Gastrocnemius medialis (tissue), 4 donors: ENCODE results near the gene PAQR5. TPM values are rescaled to one million over a fixed set of nuclear protein-coding genes. Genes with fewer than 3 reads are reported as not detected.

Experiments used
- ATAC-seq, 2 donors: fragments of 150-250 bp; one replicate each; pipeline ENCODE4 v1.9.1; 2016
- DNase-seq, 2 donors: peaks; one replicate each; pipeline ENCODE4 v3.0.0-alpha.2; 2019
- H3K27ac ChIP-seq, 4 donors: fragments of 200-600 bp; sonication (generic); 1 replicate in 1 of 4; 2 replicates in 3 of 4; pipeline ENCODE4 v1.5.1; 2016 to 2018; ENCODE audit warnings: mild to moderate bottlenecking in 2 of 4, moderate library complexity in 1 of 4
- H3K27me3 ChIP-seq, 3 donors: fragments of 200-600 bp; sonication (generic) in 2 of 3; 1 replicate in 1 of 3; 2 replicates in 2 of 3; pipeline versions ENCODE4 v1.5.1 to v1.6.0; 2016 to 2019; ENCODE audit warnings: mild to moderate bottlenecking in 1 of 3, moderate library complexity in 1 of 3
- H3K36me3 ChIP-seq, 2 donors: fragments of 200-600 bp; sonication (generic) in 1 of 2; one replicate each; pipeline ENCODE4 v1.5.1; 2017 to 2018
- H3K4me1 ChIP-seq, 2 donors: fragments of 200-600 bp; sonication (generic) in 1 of 2; one replicate each; pipeline ENCODE4 v1.5.1; 2016 to 2017; ENCODE audit warnings: mild to moderate bottlenecking in 2 of 2
- H3K4me3 ChIP-seq, 4 donors: fragments of 200-600 bp; sonication (generic) in 3 of 4; 1 replicate in 1 of 4; 2 replicates in 3 of 4; pipeline ENCODE4 v1.5.1; 2016 to 2019; ENCODE audit warnings: mild to moderate bottlenecking in 2 of 4
- H3K9me3 ChIP-seq, 3 donors: fragments of 200-600 bp; sonication (generic) in 2 of 3; 1 replicate in 1 of 3; 2 replicates in 2 of 3; pipeline ENCODE4 v1.5.1; 2016 to 2019
- CTCF ChIP-seq, 5 experiments: fragments of 450-650 bp in 3 of 5; fragments of 200-600 bp in 2 of 5; sonication (generic) in 2 of 5; IDR thresholded peaks in 4 of 5; conservative IDR thresholded peaks in 1 of 5; 1 replicate in 4 of 5; 2 replicates in 1 of 5; pipeline ENCODE4 v1.5.1; 2016 to 2019; ENCODE audit warnings: antibody characterized with exemption in 5 of 5, mild to moderate bottlenecking in 3 of 5, moderate library complexity in 3 of 5
- POLR2A ChIP-seq, 2 donors: fragments of 450-650 bp; IDR thresholded peaks; one replicate each; pipeline ENCODE4 v1.6.1; 2017; ENCODE audit warnings: antibody characterized with exemption in 2 of 2, mild to moderate bottlenecking in 2 of 2, moderate library complexity in 2 of 2
- in situ Hi-C, 4 donors: fragments of 200-750 bp; cut with MboI; loops; one replicate each; pipeline versions ENCODE4 v1.15.0 to v1.8.0; 2017; ENCODE audit warnings: low sequenced_read_pairs in 4 of 4
- intact Hi-C: fragments of 100-400 bp; cut with DNase I; formaldehyde crosslinking; loops from one replicate; pipeline ENCODE4 v1.15.1; 2023; ENCODE audit warnings: low total_unique reads
- total RNA-seq, 4 donors: library from RNA; depleted of rRNA; stranded (reverse); fragments of >200 nt; gene quantifications; one replicate each; pipeline versions ENCODE4 v1.1.0 to v1.2.3, GENCODE V29; 2016

The PAQR5 gene
- total RNA-seq, 4 donors from 2014 or later: 0.07 to 0.10 (median 0.10) TPM; not detected in 1

- H3K36me3 ChIP-seq: peaks cover 0 to 36% of the 10 kb centered on the region in 2 donors
- H3K9me3 ChIP-seq: no peaks in the 10 kb centered on the region
- in situ Hi-C loops (no loop called here), intact Hi-C loops (loop anchor here (5.0 to 10.0 kb wide), 2 partner anchors 741 to 1182 kb away; partner anchors contain the start of gene FEM1B)
- no peaks in the 10 kb centered on the region for H3K27me3 ChIP-seq
- TF ChIP-seq POLR2A (IDR thresholded peaks at IDR 0.05) (no peak), CTCF (IDR thresholded peaks at IDR 0.05 in 4 of 5, conservative IDR thresholded peaks at IDR 0.05 in 1 of 5) (no peak)
- H3K27ac ChIP-seq: peak overlapping the region; percentile 96 to 99 (median 97)
- H3K4me3 ChIP-seq: no peak overlapping the region
- DNase-seq (no peak), ATAC-seq (no peak)
- peaks cover 44 to 45% of the 10 kb centered on the region in 2 donors for H3K4me1 ChIP-seq
These were observed 157.8 kb downstream of the PAQR5 start for GRCh38 chr15:69456208-69457166.

Other genes with a start within 250 kb of the PAQR5 start
- gene GLCE, start 138.3 kb upstream of the PAQR5 start, total RNA-seq: 1 to 10 TPM; 4.8 to 6.6 (median 5.6) TPM
- gene KIF23, start 115.4 kb downstream of the PAQR5 start, total RNA-seq: under 1 TPM in 2 of 4 donors, not detected in 2; 0.47 to 0.81 TPM
- 1,000 to 10,000 TPM in 1 of 4 donors, 100 to 1,000 TPM in 3; 849 to 1,174 (median 925) TPM for gene RPLP1, start 153.9 kb downstream of the PAQR5 start, total RNA-seq